ENCODE results near the gene PRR5L.

The PRR5L gene

GRCh38 chr11:36376888-36377758 is 81.0 kb downstream of the PRR5L start:
- DNase-seq (ENCODE audit: low read depth in 2 of 2) = peak in 1 of 2 donors; percentile 30

GRCh38 chr11:36377759-36378564 is 81.9 kb downstream of the PRR5L start:
- no peak for DNase-seq (ENCODE audit: low read depth in 2 of 2)

- no peak for DNase-seq (ENCODE audit: low read depth in 2 of 2)
Observed at GRCh38 chr11:36379653-36380052, 83.6 kb downstream of the PRR5L start.

- no peak for DNase-seq (ENCODE audit: low read depth in 2 of 2)
Observed at GRCh38 chr11:36380296-36381014, 84.4 kb downstream of the PRR5L start.

GRCh38 chr11:36381015-36381360 is 84.9 kb downstream of the PRR5L start:
- no peak for DNase-seq (ENCODE audit: low read depth in 2 of 2)

- DNase-seq (ENCODE audit: low read depth in 2 of 2) = no peak
Observed at GRCh38 chr11:36383195-36383594, 87.1 kb downstream of the PRR5L start.

- no peak for DNase-seq (ENCODE audit: low read depth in 2 of 2)
Observed at GRCh38 chr11:36385121-36385970, 89.3 kb downstream of the PRR5L start.

- DNase-seq (ENCODE audit: low read depth in 2 of 2) = no peak
Observed at GRCh38 chr11:36386411-36386810, 90.3 kb downstream of the PRR5L start.

- DNase-seq (ENCODE audit: low read depth in 2 of 2) = no peak
Observed at GRCh38 chr11:36388071-36388470, 92.0 kb downstream of the PRR5L start.

GRCh38 chr11:36388951-36389350 is 92.9 kb downstream of the PRR5L start:
- DNase-seq (ENCODE audit: low read depth in 2 of 2) = no peak

GRCh38 chr11:36389811-36390210 is 93.7 kb downstream of the PRR5L start:
- no peak for DNase-seq (ENCODE audit: low read depth in 2 of 2)

- no peak for DNase-seq (ENCODE audit: low read depth in 2 of 2)
Observed at GRCh38 chr11:36390963-36391471, 94.9 kb downstream of the PRR5L start.

GRCh38 chr11:36392196-36392595 is 96.1 kb downstream of the PRR5L start:
- no peak for DNase-seq (ENCODE audit: low read depth in 2 of 2)

GRCh38 chr11:36394056-36394455 is 98.0 kb downstream of the PRR5L start:
- no peak for DNase-seq (ENCODE audit: low read depth in 2 of 2)

GRCh38 chr11:36394926-36395325 is 98.8 kb downstream of the PRR5L start:
- DNase-seq (ENCODE audit: low read depth in 2 of 2) = no peak

- no peak for DNase-seq (ENCODE audit: low read depth in 2 of 2)
Observed at GRCh38 chr11:36395978-36396736, 100.1 kb downstream of the PRR5L start.

- no peak for DNase-seq (ENCODE audit: low read depth in 2 of 2)
Observed at GRCh38 chr11:36398231-36398953, 102.3 kb downstream of the PRR5L start.

- no peak for DNase-seq (ENCODE audit: low read depth in 2 of 2)
Observed at GRCh38 chr11:36399236-36399635, 103.1 kb downstream of the PRR5L start.

- DNase-seq (ENCODE audit: low read depth in 2 of 2) = no peak
Observed at GRCh38 chr11:36399745-36400144, 103.7 kb downstream of the PRR5L start.
